Ramos (cell line): ENCODE data around the gene KRTAP13-2.

Source experiments
- in situ Hi-C: fragments of 300-500 bp; cut with MboI; formaldehyde crosslinking; loops from one replicate; pipeline ENCODE4 v1.14.3; 2022; ENCODE audit warnings: low sequenced_read_pairs; ENCODE audit not compliant: unreplicated experiment

KRTAP13-2 gene

GRCh38 chr21:30372139-30372770, at the start of gene KRTAP13-2:
TSS of gene KRTAP13-2 (minus strand) at chr21:30372271. CDS start at chr21:30372213, 58 bp downstream.
- in situ Hi-C loops: no loop called here

- in situ Hi-C loops: no loop called here
Observed at GRCh38 chr21:30415993-30416392, 43.9 kb upstream of the KRTAP13-2 start.

- in situ Hi-C loops: no loop called here
Observed at GRCh38 chr21:30408782-30409494, 36.9 kb upstream of the KRTAP13-2 start.

- in situ Hi-C loops: no loop called here
Observed at GRCh38 chr21:30395731-30396130, 23.7 kb upstream of the KRTAP13-2 start, which contains the start of gene KRTAP13-1. TSS of gene KRTAP13-1 (plus strand) at chr21:30396031. CDS start at chr21:30396087, 56 bp downstream.

GRCh38 chr21:30391492-30392025, 19.5 kb upstream of the KRTAP13-2 start:
- in situ Hi-C loops: no loop called here

GRCh38 chr21:30382201-30382600, 10.1 kb upstream of the KRTAP13-2 start:
- in situ Hi-C loops: no loop called here

- in situ Hi-C loops: no loop called here
Observed at GRCh38 chr21:30355906-30356305, 16.2 kb downstream of the KRTAP13-2 start.

GRCh38 chr21:30354308-30355005, 17.6 kb downstream of the KRTAP13-2 start:
- in situ Hi-C loops: no loop called here

GRCh38 chr21:30351534-30351933, 20.5 kb downstream of the KRTAP13-2 start:
- in situ Hi-C loops: no loop called here

- in situ Hi-C loops: loop anchor here (25.0 kb wide), 1 partner anchor 738 kb away; no protein-coding TSS in a partner anchor
Observed at GRCh38 chr21:30349572-30349971, 22.5 kb downstream of the KRTAP13-2 start.

- in situ Hi-C loops: loop anchor here (25.0 kb wide), 1 partner anchor 739 kb away; no protein-coding TSS in a partner anchor
Observed at GRCh38 chr21:30348506-30348905, 23.6 kb downstream of the KRTAP13-2 start, which contains the start of gene KRTAP23-1. TSS of gene KRTAP23-1 (minus strand) at chr21:30348606. CDS start at chr21:30348606, 0 bp downstream.

GRCh38 chr21:30345014-30345413, 27.1 kb downstream of the KRTAP13-2 start:
- in situ Hi-C loops: loop anchor here (25.0 kb wide), 1 partner anchor 742 kb away; no protein-coding TSS in a partner anchor

- in situ Hi-C loops: loop anchor here (25.0 kb wide), 1 partner anchor 746 kb away; no protein-coding TSS in a partner anchor
Observed at GRCh38 chr21:30340714-30341573, 31.1 kb downstream of the KRTAP13-2 start.

- in situ Hi-C loops: loop anchor here (25.0 kb wide), 1 partner anchor 749 kb away; no protein-coding TSS in a partner anchor
Observed at GRCh38 chr21:30338717-30339116, 33.4 kb downstream of the KRTAP13-2 start.

GRCh38 chr21:30337772-30338171, 34.3 kb downstream of the KRTAP13-2 start:
- in situ Hi-C loops: loop anchor here (25.0 kb wide), 1 partner anchor 750 kb away; no protein-coding TSS in a partner anchor

GRCh38 chr21:30337276-30337744, 34.8 kb downstream of the KRTAP13-2 start, which contains the start of gene KRTAP27-1:
TSS of gene KRTAP27-1 (minus strand) at chr21:30337694. CDS start at chr21:30337668, 26 bp downstream.
- in situ Hi-C loops: loop anchor here (25.0 kb wide), 1 partner anchor 750 kb away; no protein-coding TSS in a partner anchor

- in situ Hi-C loops: loop anchor here (25.0 kb wide), 1 partner anchor 751 kb away; no protein-coding TSS in a partner anchor
Observed at GRCh38 chr21:30336596-30336995, 35.5 kb downstream of the KRTAP13-2 start.

- in situ Hi-C loops: loop anchor here (25.0 kb wide), 1 partner anchor 754 kb away; no protein-coding TSS in a partner anchor
Observed at GRCh38 chr21:30333736-30334135, 38.3 kb downstream of the KRTAP13-2 start.

- in situ Hi-C loops: loop anchor here (25.0 kb wide), 1 partner anchor 755 kb away; no protein-coding TSS in a partner anchor
Observed at GRCh38 chr21:30332681-30333080, 39.4 kb downstream of the KRTAP13-2 start.
